Activated CD4-positive, CD25-positive, alpha-beta regulatory T cell treated with anti-CD3 and anti-CD28 coated beads, Interleukin-2, amount 50 U/mL, for 24 hours (primary cell): Measurements from ENCODE around the gene FOXD4L3.
"Not testable (repeated sequence)": the region's sequence is repeated elsewhere in the genome, so short reads cannot be mapped to it uniquely, and the experiment has no call there.

Experiments
- ATAC-seq, 2 donors: fragments of 150-1000 bp; cut with Tn5 transposase; one replicate each; pipeline ENCODE4 v1.10.0; 2021; ENCODE audit warnings: mild to moderate bottlenecking in 1 of 2, moderate library complexity in 1 of 2

The FOXD4L3 gene

GRCh38 chr9:68302567-68302966 is at the start of gene FOXD4L3:
TSS of gene FOXD4L3 (plus strand) at chr9:68302867. CDS start at chr9:68302952, 85 bp downstream.
- ATAC-seq = not testable (repeated sequence)

- not testable (repeated sequence) for ATAC-seq
Measured at GRCh38 chr9:68281041-68281440, 21.6 kb upstream of the FOXD4L3 start.

- ATAC-seq = not testable (repeated sequence)
Measured at GRCh38 chr9:68303771-68304170, 1.1 kb downstream of the FOXD4L3 start.

- ATAC-seq = not testable (repeated sequence)
Measured at GRCh38 chr9:68304212-68304611, 1.5 kb downstream of the FOXD4L3 start.

GRCh38 chr9:68304777-68305176 is 2.1 kb downstream of the FOXD4L3 start:
- not testable (repeated sequence) for ATAC-seq

GRCh38 chr9:68305680-68306285 is 3.1 kb downstream of the FOXD4L3 start:
- not testable (repeated sequence) for ATAC-seq

- not testable (repeated sequence) for ATAC-seq
Measured at GRCh38 chr9:68306391-68306964, 3.8 kb downstream of the FOXD4L3 start.

- ATAC-seq = not testable (repeated sequence)
Measured at GRCh38 chr9:68307127-68307526, 4.5 kb downstream of the FOXD4L3 start.

- not testable (repeated sequence) for ATAC-seq
Measured at GRCh38 chr9:68307654-68308053, 5.0 kb downstream of the FOXD4L3 start.

GRCh38 chr9:68311208-68311607 is 8.5 kb downstream of the FOXD4L3 start:
- ATAC-seq = not testable (repeated sequence)

- peak in 1 of 2 donors; percentile 21 for ATAC-seq
Measured at GRCh38 chr9:68318209-68318608, 15.5 kb downstream of the FOXD4L3 start.

- ATAC-seq = not testable (repeated sequence)
Measured at GRCh38 chr9:68323749-68324148, 21.1 kb downstream of the FOXD4L3 start.

GRCh38 chr9:68324518-68324917 is 21.9 kb downstream of the FOXD4L3 start:
- not testable (repeated sequence) for ATAC-seq

GRCh38 chr9:68329106-68329505 is 26.4 kb downstream of the FOXD4L3 start:
- ATAC-seq = not testable (repeated sequence)

GRCh38 chr9:68330531-68331173 is 28.0 kb downstream of the FOXD4L3 start:
- not testable (repeated sequence) for ATAC-seq

- ATAC-seq = not testable (repeated sequence)
Measured at GRCh38 chr9:68332122-68332521, 29.5 kb downstream of the FOXD4L3 start.

- ATAC-seq = not testable (repeated sequence)
Measured at GRCh38 chr9:68335935-68336334, 33.3 kb downstream of the FOXD4L3 start.

GRCh38 chr9:68336639-68337339 is 34.1 kb downstream of the FOXD4L3 start:
- not testable (repeated sequence) for ATAC-seq

GRCh38 chr9:68338000-68338399 is 35.3 kb downstream of the FOXD4L3 start:
- not testable (repeated sequence) for ATAC-seq

- peak; percentile 48 to 70 for ATAC-seq
Measured at GRCh38 chr9:68342265-68343025, 39.8 kb downstream of the FOXD4L3 start.

GRCh38 chr9:68343242-68343641 is 40.6 kb downstream of the FOXD4L3 start:
- not testable (repeated sequence) for ATAC-seq

GRCh38 chr9:68343992-68344391 is 41.3 kb downstream of the FOXD4L3 start:
- ATAC-seq = not testable (repeated sequence)
